ENCODE measurements around the gene EXOSC6.
"Not testable (repeated sequence)": the region's sequence is repeated elsewhere in the genome, so short reads cannot be mapped to it uniquely, and the experiment has no call there.

EXOSC6 gene

GRCh38 chr16:70251629-70252354 lies at the start of gene EXOSC6:
EXOSC6 (minus strand) TSS chr16:70251940; CDS start chr16:70251900, 40 bp downstream.
- peak; percentile 92 for DNase-seq

GRCh38 chr16:70301121-70301520 lies 49.4 kb upstream of the EXOSC6 start:
- DNase-seq: no peak

- DNase-seq: peak; percentile 52
Observed at GRCh38 chr16:70298988-70299938, 47.5 kb upstream of the EXOSC6 start, which contains the start of gene DDX19B. DDX19B (plus strand) TSS chr16:70299186; CDS start chr16:70299298, 112 bp downstream.

GRCh38 chr16:70295634-70296033 lies 43.9 kb upstream of the EXOSC6 start:
- no peak for DNase-seq

- no peak for DNase-seq
Observed at GRCh38 chr16:70294385-70295025, 42.8 kb upstream of the EXOSC6 start.

- DNase-seq: not testable (repeated sequence)
Observed at GRCh38 chr16:70292148-70292547, 40.4 kb upstream of the EXOSC6 start.

- DNase-seq: no peak
Observed at GRCh38 chr16:70290949-70291519, 39.3 kb upstream of the EXOSC6 start.

- peak; percentile 99 for DNase-seq
Observed at GRCh38 chr16:70289229-70290094, 37.7 kb upstream of the EXOSC6 start, which contains the start of gene AARS1. AARS1 (minus strand) TSS chr16:70289506; CDS start chr16:70282763, 6,743 bp downstream.

GRCh38 chr16:70287304-70287971 lies 35.7 kb upstream of the EXOSC6 start:
- DNase-seq: not testable (repeated sequence)

GRCh38 chr16:70276392-70276791 lies 24.7 kb upstream of the EXOSC6 start:
- DNase-seq: no peak

GRCh38 chr16:70271696-70272095 lies 20.0 kb upstream of the EXOSC6 start:
- no peak for DNase-seq

GRCh38 chr16:70270176-70270575 lies 18.4 kb upstream of the EXOSC6 start:
- DNase-seq: no peak

- DNase-seq: no peak
Observed at GRCh38 chr16:70269471-70269870, 17.7 kb upstream of the EXOSC6 start.

GRCh38 chr16:70267922-70268321 lies 16.2 kb upstream of the EXOSC6 start:
- not testable (repeated sequence) for DNase-seq

- DNase-seq: peak; percentile 26
Observed at GRCh38 chr16:70267516-70267915, 15.8 kb upstream of the EXOSC6 start.

GRCh38 chr16:70259903-70260302 lies 8.2 kb upstream of the EXOSC6 start:
- DNase-seq: not testable (repeated sequence)

GRCh38 chr16:70258946-70259345 lies 7.2 kb upstream of the EXOSC6 start:
- DNase-seq: no peak

- DNase-seq: no peak
Observed at GRCh38 chr16:70258065-70258464, 6.3 kb upstream of the EXOSC6 start.

- no peak for DNase-seq
Observed at GRCh38 chr16:70257391-70257790, 5.7 kb upstream of the EXOSC6 start.

- no peak for DNase-seq
Observed at GRCh38 chr16:70255574-70255973, 3.8 kb upstream of the EXOSC6 start.

GRCh38 chr16:70254965-70255286 lies 3.2 kb upstream of the EXOSC6 start:
- DNase-seq: no peak
